Caco-2 (cell line): ENCODE measurements around the gene PACS1. TPM values are rescaled to one million over a fixed set of nuclear protein-coding genes. Genes with fewer than 3 reads are reported as not detected.
A peak's percentile ranks its signal among the peaks of the same experiment; 100 is the strongest.

Experiments used
- BruUV-seq: library from RNA; stranded (reverse); fragments of 400-500 nt; replicated peaks from 2 replicates; lab custom pipeline; 2021; lab: Mats Ljungman, UMichigan
- CTCF ChIA-PET: fragments of 300-600 bp; sonication (Branson Sonifier 250); formaldehyde crosslinking; loops from one replicate; lab custom pipeline; 2022; ENCODE audit warnings: antibody characterized with exemption; lab: Charles Lee
- POLR2A ChIA-PET: fragments of 300-600 bp; sonication (Branson Sonifier 250); formaldehyde crosslinking; loops from one replicate; lab custom pipeline; 2022; ENCODE audit warnings: antibody characterized with exemption; lab: Charles Lee
- DNase-seq, 2 experiments: peaks; one replicate each; pipeline versions ENCODE4 v3.0.0 to v3.0.0-alpha.2; 2020 to 2022
- H3K27me3 ChIP-seq: replicated peaks from 2 replicates; pipeline ENCODE4 v1.6.0; 2011; ENCODE audit warnings: low read length; ENCODE audit not compliant: control insufficient read depth, insufficient read depth
- H3K36me3 ChIP-seq: 2 replicates; pipeline ENCODE4 v1.5.1; 2011; ENCODE audit warnings: low read length; ENCODE audit not compliant: control insufficient read depth, insufficient read depth
- H3K4me1 ChIP-seq: fragments of 250-450 bp; sonication (Bioruptor Pico); 2 replicates; pipeline ENCODE4 v1.5.1; 2020; ENCODE audit warnings: mild to moderate bottlenecking
- H3K4me3 ChIP-seq: 2 replicates; pipeline ENCODE4 v1.5.1; 2011; ENCODE audit warnings: low read depth, mild to moderate bottlenecking, control low read depth, low read length
- H3K9me3 ChIP-seq: fragments of 250-450 bp; sonication (Bioruptor Pico); 2 replicates; pipeline ENCODE4 v1.5.1; 2020; ENCODE audit warnings: mild to moderate bottlenecking, moderate library complexity
- H3K27ac Mint-ChIP-seq: one replicate; pipeline ENCODE4 v1.8.0; 2022; ENCODE audit warnings: mixed read lengths; ENCODE audit not compliant: unreplicated experiment
- H3K27me3 Mint-ChIP-seq: one replicate; pipeline ENCODE4 v1.8.0; 2022; ENCODE audit warnings: mixed read lengths; ENCODE audit not compliant: insufficient read depth, unreplicated experiment
- H3K36me3 Mint-ChIP-seq: one replicate; pipeline ENCODE4 v1.8.0; 2022; ENCODE audit warnings: mild to moderate bottlenecking, mixed read lengths; ENCODE audit not compliant: insufficient read depth, unreplicated experiment
- H3K4me1 Mint-ChIP-seq: one replicate; pipeline ENCODE4 v1.8.0; 2022; ENCODE audit warnings: low read depth, mixed read lengths; ENCODE audit not compliant: unreplicated experiment
- H3K4me3 Mint-ChIP-seq: one replicate; pipeline ENCODE4 v1.8.0; 2022; ENCODE audit warnings: mild to moderate bottlenecking, moderate library complexity, mixed read lengths; ENCODE audit not compliant: unreplicated experiment
- H3K9me3 Mint-ChIP-seq: one replicate; pipeline ENCODE4 v1.8.0; 2022; ENCODE audit warnings: mixed read lengths; ENCODE audit not compliant: unreplicated experiment
- intact Hi-C: fragments of 100-400 bp; cut with micrococcal nuclease; formaldehyde crosslinking; loops from one replicate; pipeline ENCODE4 v1.10.0; 2022; ENCODE audit not compliant: unreplicated experiment
- total RNA-seq: library from RNA; stranded (reverse); gene quantifications from 2 replicates; pipeline ENCODE4 v1.2.3, GENCODE V29; 2022
- TF ChIP-seq, protein P1 (sequence below), 2 experiments: fragments of 200-600 bp in 1 of 2; IDR thresholded peaks; 1 replicate in 1 of 2; 2 replicates in 1 of 2; pipeline versions ENCODE4 v1.5.1 to v1.8.0; 2011 to 2022; ENCODE audit warnings: antibody characterized with exemption in 1 of 2, control low read depth in 1 of 2, inconsistent platforms in 1 of 2, low read depth in 1 of 2, low read length in 1 of 2, mild to moderate bottlenecking in 1 of 2, moderate library complexity in 1 of 2; ENCODE audit not compliant: insufficient read depth in 1 of 2, severe bottlenecking in 1 of 2, unreplicated experiment in 1 of 2

The PACS1 gene
- total RNA-seq, 1 experiment from 2014 or later: 82.2 TPM

DNA sequence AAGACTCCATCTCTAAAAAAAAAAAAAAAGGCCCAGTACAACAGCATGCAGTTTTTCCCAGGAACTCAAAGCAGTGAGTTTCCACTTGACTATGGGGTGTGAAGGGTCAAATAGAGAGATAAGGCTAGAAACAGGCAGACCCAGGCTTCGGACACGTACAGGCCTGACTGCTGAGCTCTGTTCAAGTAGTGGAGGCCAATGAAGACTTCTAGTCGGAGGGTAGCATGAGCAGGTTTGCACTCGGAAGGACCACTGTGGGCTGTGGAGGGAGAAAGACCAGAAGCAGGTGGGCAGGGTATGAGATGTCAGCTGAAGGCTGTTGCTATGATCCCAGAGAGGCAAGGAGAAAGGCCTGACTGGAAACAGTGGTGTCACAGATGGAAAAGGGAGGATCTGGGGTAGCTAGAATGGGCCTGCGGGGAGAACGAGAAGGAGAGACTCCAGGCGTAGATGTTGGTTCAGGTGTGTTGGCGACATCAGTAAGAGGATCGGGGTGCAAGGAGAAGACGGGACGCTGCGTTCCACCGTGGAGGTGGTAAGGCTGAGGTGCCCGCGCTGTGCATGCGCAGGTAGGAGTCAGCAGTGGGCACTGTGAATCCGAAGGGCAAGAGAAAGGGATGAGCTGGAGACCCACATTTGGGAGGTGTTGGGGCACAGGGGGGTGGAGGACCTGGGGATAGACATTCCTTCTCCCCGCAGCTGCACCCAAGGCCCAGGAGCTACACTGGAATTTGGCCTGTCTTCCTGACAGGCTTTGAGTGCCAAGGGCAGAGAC is 149.0 kb downstream of the PACS1 start:
- Mint-ChIP-seq H3K27me3 (no peaks in the 10 kb centered on the region), H3K9me3 (no peaks in the 10 kb centered on the region), H3K4me1 (peaks cover 18% of the 10 kb centered on the region), H3K27ac (no peak overlapping the region), H3K36me3 (peaks cover 46% of the 10 kb centered on the region), H3K4me3 (no peak overlapping the region)
- Histone ChIP-seq H3K4me3 (no peak overlapping the region), H3K4me1 (peaks cover 9% of the 10 kb centered on the region; the same call in 1 of the 2 replicates), H3K36me3 (no peaks in the 10 kb centered on the region; the same call in 1 of the 2 replicates), H3K9me3 (no peaks in the 10 kb centered on the region), H3K27me3 (no peaks in the 10 kb centered on the region)
- ChIA-PET CTCF (interaction anchor here (0.7 kb wide), 2 partner anchors 58 to 161 kb away, joined by 6 to 9 read pairs; no protein-coding TSS in a partner anchor), POLR2A (no interaction called here)
- peak in 1 of 2 experiments; percentile 18 for DNase-seq
- TF ChIP-seq, protein P1, sequence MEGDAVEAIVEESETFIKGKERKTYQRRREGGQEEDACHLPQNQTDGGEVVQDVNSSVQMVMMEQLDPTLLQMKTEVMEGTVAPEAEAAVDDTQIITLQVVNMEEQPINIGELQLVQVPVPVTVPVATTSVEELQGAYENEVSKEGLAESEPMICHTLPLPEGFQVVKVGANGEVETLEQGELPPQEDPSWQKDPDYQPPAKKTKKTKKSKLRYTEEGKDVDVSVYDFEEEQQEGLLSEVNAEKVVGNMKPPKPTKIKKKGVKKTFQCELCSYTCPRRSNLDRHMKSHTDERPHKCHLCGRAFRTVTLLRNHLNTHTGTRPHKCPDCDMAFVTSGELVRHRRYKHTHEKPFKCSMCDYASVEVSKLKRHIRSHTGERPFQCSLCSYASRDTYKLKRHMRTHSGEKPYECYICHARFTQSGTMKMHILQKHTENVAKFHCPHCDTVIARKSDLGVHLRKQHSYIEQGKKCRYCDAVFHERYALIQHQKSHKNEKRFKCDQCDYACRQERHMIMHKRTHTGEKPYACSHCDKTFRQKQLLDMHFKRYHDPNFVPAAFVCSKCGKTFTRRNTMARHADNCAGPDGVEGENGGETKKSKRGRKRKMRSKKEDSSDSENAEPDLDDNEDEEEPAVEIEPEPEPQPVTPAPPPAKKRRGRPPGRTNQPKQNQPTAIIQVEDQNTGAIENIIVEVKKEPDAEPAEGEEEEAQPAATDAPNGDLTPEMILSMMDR (IDR thresholded peaks at IDR 0.05; ENCODE audit: insufficient read depth in 1 of 2, low read depth in 1 of 2, low read length in 1 of 2, severe bottlenecking in 1 of 2, unreplicated experiment in 1 of 2): no peak
- no TSS peak for BruUV-seq
- intact Hi-C loops: no loop called here

DNA sequence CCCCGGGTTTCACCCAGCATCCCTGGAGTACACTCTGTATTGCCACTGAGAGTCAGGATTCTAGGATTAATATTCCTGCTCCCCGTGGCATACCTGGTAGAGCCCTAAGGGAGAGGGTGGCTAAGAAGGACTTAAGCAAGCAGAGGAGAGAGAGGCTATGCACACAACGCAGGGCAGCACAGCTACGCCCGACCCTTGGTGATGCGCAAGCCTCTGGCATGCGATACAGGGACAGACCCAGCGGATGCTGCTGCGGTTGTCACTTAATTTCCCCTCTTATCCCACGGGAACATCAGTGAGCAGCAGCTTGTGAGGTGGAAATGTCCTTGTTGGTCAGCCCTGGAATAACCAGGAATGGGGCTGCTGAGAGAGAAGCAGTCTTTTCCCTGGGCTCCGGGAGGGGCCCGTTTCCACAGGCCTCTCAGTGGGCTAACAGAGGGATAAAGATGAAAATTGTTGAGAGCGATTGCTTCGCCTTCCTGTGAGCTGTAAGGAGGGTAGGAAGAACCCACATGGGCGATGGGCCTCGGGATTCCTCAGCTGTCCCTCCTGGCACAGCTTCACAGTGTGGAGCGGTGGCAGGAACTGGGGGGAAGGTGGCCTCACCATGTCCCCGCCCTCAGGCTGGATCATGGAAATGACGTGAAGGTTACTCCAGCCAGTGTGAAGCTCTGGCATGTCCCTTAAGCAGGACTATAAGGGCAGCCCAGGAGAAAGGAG is 149.9 kb downstream of the PACS1 start:
- no TSS peak for BruUV-seq
- intact Hi-C loops: no loop called here
- peaks cover 46% of the 10 kb centered on the region for H3K36me3 Mint-ChIP-seq
- Histone ChIP-seq H3K9me3 (no peaks in the 10 kb centered on the region), H3K27me3 (no peaks in the 10 kb centered on the region), H3K4me3 (no peak overlapping the region), H3K36me3 (no peaks in the 10 kb centered on the region; the same call in 1 of the 2 replicates), H3K4me1 (peaks cover 9% of the 10 kb centered on the region; the same call in 1 of the 2 replicates)
- H3K4me3 Mint-ChIP-seq: no peak overlapping the region
- no peaks in the 10 kb centered on the region for H3K9me3 Mint-ChIP-seq
- TF ChIP-seq, protein P1 (IDR thresholded peaks at IDR 0.05; ENCODE audit: insufficient read depth in 1 of 2, low read depth in 1 of 2, low read length in 1 of 2, severe bottlenecking in 1 of 2, unreplicated experiment in 1 of 2): no peak
- ChIA-PET POLR2A (no interaction called here), CTCF (interaction anchor here (0.5 to 0.6 kb wide), 2 partner anchors 15 to 23 kb away, joined by 3 to 4 read pairs; no protein-coding TSS in a partner anchor)
- peak in 1 of 2 experiments; percentile 22 for DNase-seq
- H3K27ac Mint-ChIP-seq: no peak overlapping the region
- H3K4me1 Mint-ChIP-seq: peaks cover 18% of the 10 kb centered on the region
- no peaks in the 10 kb centered on the region for H3K27me3 Mint-ChIP-seq

- no peaks in the 10 kb centered on the region; the same call in 1 of the 2 replicates for H3K36me3 ChIP-seq
- intact Hi-C loops: no loop called here
- ChIA-PET CTCF (interaction anchor here (0.5 to 0.6 kb wide), 3 partner anchors 15 to 34 kb away, joined by 3 to 4 read pairs (median 3); no protein-coding TSS in a partner anchor), POLR2A (no interaction called here)
- peaks cover 50% of the 10 kb centered on the region for H3K36me3 Mint-ChIP-seq
- DNase-seq: no peak
- H3K9me3 Mint-ChIP-seq: no peaks in the 10 kb centered on the region
- TF ChIP-seq, protein P1 (IDR thresholded peaks at IDR 0.05; ENCODE audit: insufficient read depth in 1 of 2, low read depth in 1 of 2, low read length in 1 of 2, severe bottlenecking in 1 of 2, unreplicated experiment in 1 of 2): no peak
- peaks cover 9% of the 10 kb centered on the region; the same call in 1 of the 2 replicates for H3K4me1 ChIP-seq
- H3K4me3 ChIP-seq: no peak overlapping the region
- no TSS peak for BruUV-seq
- H3K27me3 ChIP-seq: no peaks in the 10 kb centered on the region
- no peaks in the 10 kb centered on the region for H3K9me3 ChIP-seq
- no peaks in the 10 kb centered on the region for H3K27me3 Mint-ChIP-seq
- no peak overlapping the region for H3K27ac Mint-ChIP-seq
- H3K4me3 Mint-ChIP-seq: no peak overlapping the region
- peaks cover 18% of the 10 kb centered on the region for H3K4me1 Mint-ChIP-seq
These were observed 150.5 kb downstream of the PACS1 start for GRCh38 chr11:66220566-66220935.
